Fibroblast of peridontal ligament (primary cell): ENCODE results near the gene CAV3.

ENCODE experiments used
- DNase-seq: peaks from one replicate; pipeline ENCODE4 v3.0.0-alpha.2; 2010; ENCODE audit errors: extremely low read depth

Gene CAV3

DNA sequence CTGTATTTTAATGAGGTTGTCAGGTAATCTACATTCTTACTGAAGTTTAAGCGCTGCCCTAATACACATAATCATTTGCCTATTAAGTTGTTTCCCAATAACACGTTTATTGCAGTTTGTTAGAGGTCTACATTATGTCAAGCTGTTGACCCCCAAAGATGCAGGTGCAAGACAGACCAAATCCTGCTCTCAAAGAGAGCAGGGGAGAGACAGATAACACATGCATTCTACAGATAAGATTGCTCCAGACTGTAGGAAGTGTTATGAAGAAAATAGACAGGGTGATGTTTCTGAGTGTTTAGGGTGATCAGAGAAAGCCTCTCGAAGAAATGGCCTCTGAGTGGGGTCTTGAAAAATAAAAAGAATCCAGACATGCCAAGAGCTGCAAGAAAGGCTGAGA, 60.6 kb downstream of the CAV3 start:
- DNase-seq, result no peak
